HFFc6 (cell line): ENCODE results near the gene SPTB. TPM values are rescaled to one million over a fixed set of nuclear protein-coding genes. Genes with fewer than 3 reads are reported as not detected.

ENCODE experiments used
- DNase-seq: peaks from one replicate; pipeline ENCODE4 v3.0.0-alpha.2; 2018
- H3K27ac Mint-ChIP-seq: 2 replicates; pipeline ENCODE4 v1.8.0; 2020; ENCODE audit warnings: mild to moderate bottlenecking, mixed read lengths
- H3K27me3 Mint-ChIP-seq: 2 replicates; pipeline ENCODE4 v1.8.0; 2021; ENCODE audit warnings: mild to moderate bottlenecking, moderate library complexity, mixed read lengths; ENCODE audit not compliant: insufficient read depth
- H3K36me3 Mint-ChIP-seq: 2 replicates; pipeline ENCODE4 v1.8.0; 2021; ENCODE audit warnings: low read depth, mixed read lengths
- H3K4me1 Mint-ChIP-seq: 2 replicates; pipeline ENCODE4 v1.8.0; 2020; ENCODE audit warnings: low read depth, mixed read lengths
- H3K4me3 Mint-ChIP-seq: 2 replicates; pipeline ENCODE4 v1.8.0; 2020; ENCODE audit warnings: mild to moderate bottlenecking, moderate library complexity, mixed read lengths
- H3K9me3 Mint-ChIP-seq: 2 replicates; pipeline ENCODE4 v1.8.0; 2020; ENCODE audit warnings: mild to moderate bottlenecking, mixed read lengths
- CTCF ChIP-seq: fragments of 200-600 bp; sonication (generic); IDR thresholded peaks from 2 replicates; pipeline ENCODE4 v1.5.0; 2021; ENCODE audit warnings: antibody characterized with exemption, mild to moderate bottlenecking
- total RNA-seq, 6 experiments: library from RNA; stranded (reverse); fragmentation: NEBNext Ultra II Directional; extraction: Animal tissue kit (Norgen Biotek cat#: 25700); gene quantifications; 2 replicates in 1 of 6; 3 replicates in 5 of 6; pipeline ENCODE4 v1.2.3, GENCODE V29; 2021

The SPTB gene
- total RNA-seq, 6 experiments from 2014 or later: 0.58 to 1.1 (median 0.72) TPM

- TF ChIP-seq CTCF: no peak
- peaks cover 21% of the 10 kb centered on the region for H3K27me3 Mint-ChIP-seq
- H3K27ac Mint-ChIP-seq: no peak within 1 kb of the TSS
- no peaks in the 10 kb centered on the region for H3K36me3 Mint-ChIP-seq
- H3K9me3 Mint-ChIP-seq: no peaks in the 10 kb centered on the region
- peak within 1 kb of the TSS; percentile 82 for H3K4me3 Mint-ChIP-seq
- peaks cover 31% of the 10 kb centered on the region for H3K4me1 Mint-ChIP-seq
- peak; percentile 55 for DNase-seq
These were observed 175.5 kb downstream of the SPTB start, which contains the start of gene PLEKHG3 for GRCh38 chr14:64704143-64704742. TSS of gene PLEKHG3 (plus strand) at chr14:64704424. CDS start at chr14:64727632, 23,208 bp downstream.

- H3K27ac Mint-ChIP-seq: no peak overlapping the region
- H3K9me3 Mint-ChIP-seq: no peaks in the 10 kb centered on the region
- peaks cover 23% of the 10 kb centered on the region for H3K27me3 Mint-ChIP-seq
- H3K36me3 Mint-ChIP-seq: no peaks in the 10 kb centered on the region
- TF ChIP-seq CTCF: no peak
- no peak for DNase-seq
- peaks cover 31% of the 10 kb centered on the region for H3K4me1 Mint-ChIP-seq
- peak overlapping the region; percentile 69 for H3K4me3 Mint-ChIP-seq
These were observed 176.1 kb downstream of the SPTB start for GRCh38 chr14:64703395-64704142.

GRCh38 chr14:64702493-64703394 is 177.0 kb downstream of the SPTB start:
- no peak for DNase-seq
- H3K27me3 Mint-ChIP-seq: peaks cover 27% of the 10 kb centered on the region
- H3K4me3 Mint-ChIP-seq: no peak overlapping the region
- TF ChIP-seq CTCF: no peak
- no peak overlapping the region for H3K27ac Mint-ChIP-seq
- no peaks in the 10 kb centered on the region for H3K9me3 Mint-ChIP-seq
- H3K36me3 Mint-ChIP-seq: no peaks in the 10 kb centered on the region
- peaks cover 26% of the 10 kb centered on the region for H3K4me1 Mint-ChIP-seq

GRCh38 chr14:64701660-64702059 is 178.0 kb downstream of the SPTB start:
- Mint-ChIP-seq H3K4me1 (peaks cover 17% of the 10 kb centered on the region), H3K36me3 (no peaks in the 10 kb centered on the region), H3K9me3 (no peaks in the 10 kb centered on the region)

More at GRCh38 chr14:64701660-64702059, 178.0 kb downstream of the SPTB start:
- no peak for TF ChIP-seq CTCF
- H3K27me3 Mint-ChIP-seq: peaks cover 33% of the 10 kb centered on the region
- no peak for DNase-seq
- no peak overlapping the region for H3K27ac Mint-ChIP-seq
- no peak overlapping the region for H3K4me3 Mint-ChIP-seq
